ENCODE measurements around the gene OR2H2.

The OR2H2 gene

DNA sequence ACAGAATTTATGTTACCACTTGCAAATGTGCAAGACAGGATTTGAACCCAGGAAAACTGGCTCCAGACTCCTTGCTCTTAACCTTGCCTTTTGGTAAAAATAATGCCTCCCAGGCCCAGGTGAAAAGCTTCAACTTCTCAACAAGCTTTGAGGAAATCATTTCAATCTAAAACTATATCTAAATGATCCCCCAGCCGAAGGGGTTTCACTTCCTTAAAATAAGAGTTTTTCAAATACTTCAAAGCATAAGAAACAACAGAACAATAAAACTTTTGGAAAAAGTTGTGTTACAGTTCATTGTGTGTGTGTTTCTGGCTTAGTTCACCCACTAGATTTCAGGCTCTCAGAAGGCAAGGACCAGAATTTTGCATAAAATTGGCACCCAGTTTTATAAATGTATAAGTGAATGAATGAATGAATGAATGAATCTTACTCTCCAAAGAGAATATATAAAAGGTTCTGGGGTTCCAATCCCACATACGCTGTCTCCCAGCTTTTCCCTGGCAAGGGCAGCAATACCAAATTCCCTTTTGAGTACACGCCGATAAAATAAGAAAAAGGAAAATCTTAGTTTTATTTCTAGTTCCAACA is 5.4 kb downstream of the OR2H2 start:
- H3K4me3 ChIP-seq (replicated peaks; ENCODE audit: low read depth, low read length): no peak overlapping the region
- TF ChIP-seq, protein P1, sequence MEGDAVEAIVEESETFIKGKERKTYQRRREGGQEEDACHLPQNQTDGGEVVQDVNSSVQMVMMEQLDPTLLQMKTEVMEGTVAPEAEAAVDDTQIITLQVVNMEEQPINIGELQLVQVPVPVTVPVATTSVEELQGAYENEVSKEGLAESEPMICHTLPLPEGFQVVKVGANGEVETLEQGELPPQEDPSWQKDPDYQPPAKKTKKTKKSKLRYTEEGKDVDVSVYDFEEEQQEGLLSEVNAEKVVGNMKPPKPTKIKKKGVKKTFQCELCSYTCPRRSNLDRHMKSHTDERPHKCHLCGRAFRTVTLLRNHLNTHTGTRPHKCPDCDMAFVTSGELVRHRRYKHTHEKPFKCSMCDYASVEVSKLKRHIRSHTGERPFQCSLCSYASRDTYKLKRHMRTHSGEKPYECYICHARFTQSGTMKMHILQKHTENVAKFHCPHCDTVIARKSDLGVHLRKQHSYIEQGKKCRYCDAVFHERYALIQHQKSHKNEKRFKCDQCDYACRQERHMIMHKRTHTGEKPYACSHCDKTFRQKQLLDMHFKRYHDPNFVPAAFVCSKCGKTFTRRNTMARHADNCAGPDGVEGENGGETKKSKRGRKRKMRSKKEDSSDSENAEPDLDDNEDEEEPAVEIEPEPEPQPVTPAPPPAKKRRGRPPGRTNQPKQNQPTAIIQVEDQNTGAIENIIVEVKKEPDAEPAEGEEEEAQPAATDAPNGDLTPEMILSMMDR (IDR thresholded peaks at IDR 0.05; ENCODE audit: low read length, missing control alignments): no peak
- DNase-seq (ENCODE audit: low read depth): no peak

DNA sequence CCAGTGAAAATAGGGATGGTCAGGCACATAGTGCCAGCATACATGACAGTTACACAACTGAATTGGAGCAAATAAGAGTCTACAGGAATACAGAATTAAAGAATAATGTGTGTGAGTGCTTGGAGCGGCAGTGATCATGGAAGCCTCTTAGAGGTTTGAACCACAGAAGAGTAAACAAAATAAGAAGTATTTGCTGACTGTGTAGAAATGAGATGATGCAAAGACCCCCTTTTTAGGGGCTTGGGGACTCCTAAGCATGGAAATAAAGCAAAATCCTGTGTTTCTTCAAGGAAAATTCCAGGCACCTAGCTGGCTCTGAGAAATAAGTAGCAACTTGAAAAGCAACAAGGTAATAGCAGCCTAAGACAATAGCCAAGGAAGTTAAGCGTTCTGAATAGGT is 6.8 kb downstream of the OR2H2 start:
- TF ChIP-seq, protein P1 (IDR thresholded peaks at IDR 0.05; ENCODE audit: low read length, missing control alignments): no peak

DNA sequence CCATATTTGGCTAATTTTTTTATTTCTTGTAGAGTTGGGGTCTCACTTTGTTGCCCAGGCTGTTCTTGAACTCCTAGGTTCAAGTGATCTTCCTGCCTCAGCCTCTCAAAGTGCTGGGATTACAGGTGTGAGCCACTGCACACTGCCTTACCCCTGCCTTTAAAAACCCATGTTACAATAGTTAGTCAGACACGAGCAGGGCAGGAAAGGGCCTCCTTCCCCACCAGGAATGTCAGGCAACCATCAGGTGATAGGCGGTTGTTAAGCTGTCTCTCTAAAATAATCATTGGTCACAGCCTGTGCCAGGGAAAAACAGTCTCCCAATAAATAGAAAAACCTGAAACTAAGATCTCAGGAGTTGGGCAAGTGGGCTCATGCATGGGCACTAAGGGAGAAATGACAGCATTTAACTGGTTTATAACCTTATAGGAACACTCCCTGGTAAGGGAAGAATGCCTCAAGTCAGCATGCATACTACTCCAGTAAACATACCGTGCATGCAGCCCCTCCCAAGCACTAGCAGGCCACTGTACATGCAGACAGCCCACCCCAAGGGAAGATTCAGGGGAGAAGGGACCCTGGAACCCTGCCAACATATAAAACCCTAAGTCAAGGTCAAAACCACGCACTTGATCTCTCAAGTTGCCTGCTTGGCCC is 8.4 kb downstream of the OR2H2 start:
- H3K4me3 ChIP-seq (replicated peaks; ENCODE audit: low read depth, low read length): no peak overlapping the region
- TF ChIP-seq, protein P1 (IDR thresholded peaks at IDR 0.05; ENCODE audit: low read length, missing control alignments): no peak
- no peak for DNase-seq (ENCODE audit: low read depth)

More for the DNA sequence above, 6.8 kb downstream of the OR2H2 start:
- no peak for DNase-seq (ENCODE audit: low read depth)
- no peak overlapping the region for H3K4me3 ChIP-seq (replicated peaks; ENCODE audit: low read depth, low read length)

DNA sequence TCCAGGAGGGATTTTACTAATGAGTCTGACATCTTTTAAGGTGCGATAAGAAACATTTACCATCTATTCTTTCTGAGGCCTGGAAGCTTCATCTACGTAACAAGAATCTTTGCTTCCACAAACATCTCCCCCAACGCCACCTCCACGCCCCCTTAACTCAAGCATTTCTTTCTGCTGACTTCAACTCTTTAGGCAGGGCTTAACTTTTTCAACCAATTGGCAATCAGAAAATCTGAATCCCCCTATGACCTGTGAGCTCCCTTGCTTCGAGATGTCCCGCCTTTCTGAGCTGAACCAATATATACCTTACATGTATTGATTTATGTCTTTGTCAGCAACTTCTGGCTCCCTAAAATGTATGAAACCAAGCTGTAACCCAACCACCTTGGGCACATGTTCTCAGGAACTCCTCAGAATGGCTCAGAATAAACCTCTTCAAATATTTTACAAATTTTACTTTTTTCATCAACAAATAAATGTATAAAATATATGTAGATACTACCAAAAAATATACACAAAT is 11.5 kb downstream of the OR2H2 start:
- DNase-seq (ENCODE audit: low read depth): no peak
- TF ChIP-seq, protein P1 (IDR thresholded peaks at IDR 0.05; ENCODE audit: low read length, missing control alignments): no peak
- H3K4me3 ChIP-seq (replicated peaks; ENCODE audit: low read depth, low read length): no peak overlapping the region

DNA sequence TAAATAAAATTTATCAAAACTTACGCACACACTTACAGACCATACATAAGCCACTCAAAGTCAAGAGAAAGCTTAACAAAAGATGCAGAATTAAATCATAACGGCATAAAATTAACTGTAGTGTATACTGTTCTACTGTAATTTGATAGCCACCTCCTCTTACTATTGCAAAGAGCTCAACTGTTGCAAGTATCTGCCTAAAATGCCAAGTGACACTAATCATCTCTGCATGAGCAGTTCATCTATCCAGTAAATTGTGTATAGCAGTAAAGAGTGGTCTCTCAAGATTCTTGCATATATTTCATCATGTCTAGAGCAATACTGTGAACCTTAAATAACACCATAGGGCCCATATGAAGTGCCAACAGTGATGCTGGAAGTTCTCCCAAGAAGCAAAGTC is 12.3 kb downstream of the OR2H2 start:
- TF ChIP-seq, protein P1 (IDR thresholded peaks at IDR 0.05; ENCODE audit: low read length, missing control alignments): no peak
- no peak for DNase-seq (ENCODE audit: low read depth)
- H3K4me3 ChIP-seq (replicated peaks; ENCODE audit: low read depth, low read length): no peak overlapping the region

DNA sequence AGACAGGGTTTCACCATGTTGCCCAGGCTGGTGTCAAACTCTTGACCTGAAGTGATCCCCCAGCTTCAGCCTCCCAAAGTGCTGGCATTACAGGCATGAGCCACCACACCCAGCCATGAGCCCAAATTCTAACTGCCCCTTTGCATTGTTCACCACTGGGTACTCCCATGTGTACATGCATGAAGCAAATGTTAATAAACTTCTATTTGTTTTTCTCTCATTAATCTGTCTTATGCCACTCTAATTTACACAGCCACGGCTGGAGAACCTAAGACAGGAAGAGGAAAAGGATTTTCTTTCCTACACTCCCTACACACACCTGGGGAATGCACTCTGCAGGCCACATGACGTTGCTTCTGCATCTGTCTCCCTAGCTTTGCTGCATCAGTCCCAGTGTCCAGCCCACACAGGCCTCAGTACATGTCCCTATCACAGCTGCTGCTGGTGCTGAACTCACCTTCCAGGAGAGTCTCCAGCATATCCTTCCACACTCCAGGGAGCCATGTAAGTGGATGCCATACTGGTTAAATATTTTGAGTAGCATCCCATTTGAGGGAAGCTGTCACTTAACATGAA is 13.3 kb downstream of the OR2H2 start:
- no peak for DNase-seq (ENCODE audit: low read depth)
- TF ChIP-seq, protein P1 (IDR thresholded peaks at IDR 0.05; ENCODE audit: low read length, missing control alignments): no peak
- no peak overlapping the region for H3K4me3 ChIP-seq (replicated peaks; ENCODE audit: low read depth, low read length)

Data from fibroblast of pulmonary artery (primary cell).